HTR-8/SVneo (cell line): ENCODE data around the gene SDK1.
"Not testable (repeated sequence)": the region's sequence is repeated elsewhere in the genome, so short reads cannot be mapped to it uniquely, and the experiment has no call there.

ENCODE experiments used
- DNase-seq: peaks from one replicate; pipeline ENCODE4 v3.0.0; 2011; ENCODE audit warnings: low spot score, mixed read lengths; ENCODE audit not compliant: insufficient read length
- FAIRE-seq: peaks from 2 replicates; lab custom pipeline; 2011; peaks lifted over from hg19 to GRCh38; lab: Jason Lieb, UNC

SDK1 gene

GRCh38 chr7:3695602-3696001 is 394.6 kb downstream of the SDK1 start:
- no peak for DNase-seq

GRCh38 chr7:3696113-3696512 is 395.1 kb downstream of the SDK1 start:
- FAIRE-seq (peak; percentile 89), DNase-seq (no peak)

More at GRCh38 chr7:3695602-3696001, 394.6 kb downstream of the SDK1 start:
- no peak for FAIRE-seq

GRCh38 chr7:3697472-3697871 is 396.4 kb downstream of the SDK1 start:
- FAIRE-seq = no peak
- DNase-seq = no peak

GRCh38 chr7:3705258-3705657 is 404.2 kb downstream of the SDK1 start:
- no peak for FAIRE-seq
- DNase-seq = no peak

- not testable (repeated sequence) for FAIRE-seq
These were observed 405.0 kb downstream of the SDK1 start for GRCh38 chr7:3706091-3706490.

GRCh38 chr7:3710122-3710521 is 409.1 kb downstream of the SDK1 start:
- DNase-seq (no peak), FAIRE-seq (no peak)

More at GRCh38 chr7:3706091-3706490, 405.0 kb downstream of the SDK1 start:
- not testable (repeated sequence) for DNase-seq

GRCh38 chr7:3710531-3710930 is 409.5 kb downstream of the SDK1 start:
- no peak for FAIRE-seq

GRCh38 chr7:3712841-3713240 is 411.8 kb downstream of the SDK1 start:
- DNase-seq (no peak), FAIRE-seq (no peak)

More at GRCh38 chr7:3710531-3710930, 409.5 kb downstream of the SDK1 start:
- no peak for DNase-seq

- DNase-seq = no peak
- FAIRE-seq = no peak
These were observed 420.4 kb downstream of the SDK1 start for GRCh38 chr7:3721422-3721821.

- FAIRE-seq (no peak), DNase-seq (no peak)
These were observed 421.4 kb downstream of the SDK1 start for GRCh38 chr7:3722396-3722922.

- FAIRE-seq = no peak
- no peak for DNase-seq
These were observed 424.4 kb downstream of the SDK1 start for GRCh38 chr7:3725155-3726059.

- FAIRE-seq = no peak
- DNase-seq = no peak
These were observed 429.2 kb downstream of the SDK1 start for GRCh38 chr7:3730276-3730675.

GRCh38 chr7:3732395-3733005 is 431.4 kb downstream of the SDK1 start:
- peak; percentile 48 for FAIRE-seq

GRCh38 chr7:3733541-3734140 is 432.6 kb downstream of the SDK1 start:
- FAIRE-seq (no peak), DNase-seq (no peak)

More at GRCh38 chr7:3732395-3733005, 431.4 kb downstream of the SDK1 start:
- no peak for DNase-seq

GRCh38 chr7:3738964-3739363 is 437.9 kb downstream of the SDK1 start:
- DNase-seq = no peak
- FAIRE-seq = no peak

- DNase-seq = no peak
- FAIRE-seq = peak; percentile 33
These were observed 438.9 kb downstream of the SDK1 start for GRCh38 chr7:3739983-3740382.

- DNase-seq = no peak
- FAIRE-seq = peak; percentile 9
These were observed 446.4 kb downstream of the SDK1 start for GRCh38 chr7:3747467-3747866.

GRCh38 chr7:3748389-3748788 is 447.3 kb downstream of the SDK1 start:
- FAIRE-seq = no peak
- DNase-seq = no peak

GRCh38 chr7:3753868-3754267 is 452.8 kb downstream of the SDK1 start:
- FAIRE-seq = no peak
- DNase-seq = no peak

- FAIRE-seq (no peak), DNase-seq (no peak)
These were observed 453.7 kb downstream of the SDK1 start for GRCh38 chr7:3754493-3755341.
